ENCODE results near the gene ZYX.
"Not testable (repeated sequence)": the region's sequence is repeated elsewhere in the genome, so short reads cannot be mapped to it uniquely, and the experiment has no call there.

The ZYX gene

DNA sequence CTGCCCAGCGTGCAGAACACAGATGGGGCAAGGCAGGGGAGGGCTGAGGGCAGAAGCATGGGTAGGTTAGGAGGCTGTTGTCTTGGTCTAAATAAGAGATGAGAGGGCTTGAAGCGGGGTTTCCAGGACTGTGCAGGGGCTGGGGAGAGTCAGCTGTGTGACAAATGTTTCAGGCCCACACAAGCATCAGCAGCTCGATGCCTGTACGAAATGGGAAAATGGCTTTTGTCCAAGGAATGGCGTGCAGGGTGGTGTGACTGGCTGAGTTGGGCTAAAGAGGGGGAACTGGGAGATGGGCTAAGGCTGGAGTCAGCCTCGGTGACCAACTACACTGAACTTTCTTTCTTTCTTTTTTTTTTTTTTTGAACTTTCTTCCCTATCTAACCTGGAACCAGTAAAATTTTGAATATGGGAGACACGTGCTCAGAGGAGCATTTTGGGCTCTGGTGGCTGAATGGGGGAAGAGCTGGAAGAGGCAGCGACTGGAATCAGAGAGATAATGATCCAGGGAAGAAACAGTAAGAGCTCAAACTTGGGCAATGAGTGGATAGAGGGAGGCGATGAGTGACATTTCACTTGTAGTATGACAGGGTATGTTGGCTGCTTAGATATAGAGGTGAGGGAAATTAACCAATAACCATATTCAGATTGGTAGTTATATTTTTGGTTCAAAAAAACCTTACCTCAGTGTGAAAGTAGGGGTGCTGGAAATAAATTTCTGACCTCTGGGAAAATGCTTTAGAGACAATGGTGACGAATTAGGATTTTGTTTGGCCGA, 37.7 kb downstream of the ZYX start:
- DNase-seq (ENCODE audit: low read depth), result no peak

DNA sequence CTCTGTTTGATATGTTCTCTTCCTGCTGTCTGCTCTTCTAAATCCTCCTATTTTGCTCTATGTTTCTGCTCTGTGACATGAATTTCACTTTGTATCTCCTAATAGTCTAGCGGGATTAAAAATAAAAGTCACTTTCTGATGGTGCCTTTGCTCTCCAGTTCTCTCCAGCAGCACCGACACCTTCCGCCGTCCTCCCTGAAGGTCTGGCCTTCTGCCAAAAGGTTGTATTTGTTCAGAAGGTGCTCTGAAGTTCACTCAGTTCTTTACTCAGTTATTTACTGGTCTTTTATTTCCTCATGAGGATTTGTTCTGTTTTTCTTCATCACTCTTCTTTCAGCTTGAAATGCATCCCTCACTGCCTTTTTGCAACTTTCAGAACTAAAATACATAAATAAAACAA, 38.7 kb downstream of the ZYX start:
- DNase-seq (ENCODE audit: low read depth), result no peak

DNA sequence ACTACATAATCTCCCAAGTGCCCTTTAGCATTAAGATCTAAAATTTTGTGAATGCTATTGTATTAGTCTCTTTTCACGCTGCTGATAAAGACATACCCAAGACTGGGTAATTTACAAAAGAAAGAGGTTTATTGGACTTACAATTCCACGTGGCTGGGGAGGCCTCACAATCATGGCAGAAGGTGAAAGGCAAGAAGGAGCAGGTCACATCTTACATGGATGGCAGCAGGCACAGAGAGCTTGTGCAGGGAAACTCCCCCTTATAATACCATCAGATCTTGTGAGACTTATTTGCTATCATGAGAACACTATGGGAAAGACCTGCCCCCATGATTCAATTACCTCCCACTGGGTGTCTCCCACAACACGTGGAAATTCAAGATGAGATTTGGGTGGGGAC, 39.5 kb downstream of the ZYX start:
- DNase-seq (ENCODE audit: low read depth), result not testable (repeated sequence)

GRCh38 chr7:143422033-143422432, 40.9 kb downstream of the ZYX start:
- DNase-seq (ENCODE audit: low read depth), result no peak

GRCh38 chr7:143424476-143424875, 43.3 kb downstream of the ZYX start:
- not testable (repeated sequence) for DNase-seq (ENCODE audit: low read depth)

GRCh38 chr7:143426479-143427142, 45.5 kb downstream of the ZYX start:
- no peak for DNase-seq (ENCODE audit: low read depth)

GRCh38 chr7:143429770-143430698, 48.9 kb downstream of the ZYX start:
- DNase-seq (ENCODE audit: low read depth), result no peak

DNA sequence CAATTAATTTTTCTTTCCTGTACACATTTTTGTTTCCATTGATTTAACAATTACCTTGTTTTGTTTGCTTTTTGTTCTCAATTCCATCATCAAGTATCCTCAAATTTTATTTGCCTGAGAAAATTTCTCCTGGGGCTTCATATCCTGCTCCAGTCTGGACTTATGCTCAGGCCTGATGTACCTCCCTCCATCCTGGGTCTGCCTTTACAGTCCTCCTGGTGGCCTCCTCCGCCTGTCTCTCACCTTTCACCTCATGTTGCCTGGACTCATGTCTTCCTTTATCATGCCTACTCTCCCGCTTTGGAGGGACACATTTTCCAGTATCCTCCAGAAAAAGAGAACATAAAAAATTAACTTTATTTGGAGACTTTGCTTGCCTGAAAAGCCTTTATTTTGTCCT, 50.0 kb downstream of the ZYX start:
- DNase-seq (ENCODE audit: low read depth), result no peak

GRCh38 chr7:143433759-143434158, 52.6 kb downstream of the ZYX start:
- no peak for DNase-seq (ENCODE audit: low read depth)

GRCh38 chr7:143434660-143435059, 53.5 kb downstream of the ZYX start:
- no peak for DNase-seq (ENCODE audit: low read depth)

- no peak for DNase-seq (ENCODE audit: low read depth)
Observed at GRCh38 chr7:143435266-143435665, 54.1 kb downstream of the ZYX start.

DNA sequence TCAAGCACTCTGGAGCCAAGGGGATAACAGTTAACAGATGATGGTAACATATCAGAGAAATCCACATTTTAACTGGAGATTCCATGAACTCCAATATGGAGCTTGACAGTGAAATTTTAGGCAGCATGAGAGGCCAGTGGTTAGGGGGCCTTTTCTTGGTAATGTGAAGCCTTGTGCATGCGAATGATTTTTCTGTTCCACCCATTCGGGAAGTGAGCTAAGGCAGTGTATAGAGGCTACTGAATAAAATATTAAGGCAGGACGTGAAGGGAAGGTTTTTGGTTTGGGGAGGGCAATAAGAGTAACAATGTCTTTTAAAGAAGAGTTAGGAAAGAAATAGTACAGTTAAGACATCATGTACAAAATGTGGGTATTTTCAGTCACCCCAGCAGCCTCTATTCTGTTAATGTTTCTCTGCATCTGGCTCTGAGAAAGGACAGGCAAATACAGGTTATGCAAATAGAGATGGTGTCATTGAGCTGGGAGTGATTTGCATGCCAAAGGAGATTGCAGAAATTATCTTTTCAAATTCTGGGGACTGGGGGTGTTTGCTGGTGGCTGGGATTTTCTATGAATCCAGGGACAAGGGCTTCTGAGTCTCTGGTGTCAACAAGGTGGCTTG, 55.3 kb downstream of the ZYX start:
- DNase-seq (ENCODE audit: low read depth), result no peak

- DNase-seq (ENCODE audit: low read depth), result no peak
Observed at GRCh38 chr7:143437578-143437977, 56.4 kb downstream of the ZYX start.

- DNase-seq (ENCODE audit: low read depth), result no peak
Observed at GRCh38 chr7:143439866-143440265, 58.7 kb downstream of the ZYX start.

Data from stimulated activated CD8-positive, alpha-beta memory T cell treated with anti-CD3 and anti-CD28 coated beads, Interleukin-12 subunit alpha, Interleukin-12 subunit beta, amount 100 ng/mL, for 1 hour (primary cell).